Measurements from ENCODE around the gene TSPO. TPM values are rescaled to one million over a fixed set of nuclear protein-coding genes. Genes with fewer than 3 reads are reported as not detected.

TSPO gene
- total and polyA plus RNA-seq, 2 of the 8 experiments (the other 6 are each of a cell fraction or from before 2014, with no cell fraction given) = 19.9 to 51.5 TPM

- TF ChIP-seq TAF1 (IDR thresholded peaks at IDR 0.05; ENCODE audit: low read depth, low read length) (no peak), MAFK (IDR thresholded peaks at IDR 0.05; ENCODE audit: low read depth, low read length) (no peak), KDM1A (IDR thresholded peaks at IDR 0.05; ENCODE audit: borderline replicate concordance, low read length) (no peak)
Measured at GRCh38 chr22:43160497-43161126, 9.3 kb downstream of the TSPO start (continued).

Data from H1 (cell line).